HG03521 (cell line): ENCODE data around the gene CTDSPL2.
"Not testable (repeated sequence)": the region's sequence is repeated elsewhere in the genome, so short reads cannot be mapped to it uniquely, and the experiment has no call there.

ENCODE experiments used
- ATAC-seq: cut with Tn5 transposase; IDR thresholded peaks from one replicate; pipeline ENCODE4 v1.9.1; 2021; ENCODE audit warnings: mild to moderate bottlenecking, moderate library complexity; ENCODE audit not compliant: unreplicated experiment

The CTDSPL2 gene

GRCh38 chr15:44537735-44538240, 110.4 kb downstream of the CTDSPL2 start:
- ATAC-seq = no peak

- ATAC-seq = no peak
These were observed 114.0 kb downstream of the CTDSPL2 start for GRCh38 chr15:44541282-44541958.

- ATAC-seq = no peak
These were observed 115.2 kb downstream of the CTDSPL2 start for GRCh38 chr15:44542596-44542995.

- ATAC-seq = not testable (repeated sequence)
These were observed 117.3 kb downstream of the CTDSPL2 start for GRCh38 chr15:44544745-44545144.

- ATAC-seq = no peak
These were observed 118.7 kb downstream of the CTDSPL2 start for GRCh38 chr15:44545913-44546802.

GRCh38 chr15:44549152-44549551, 121.7 kb downstream of the CTDSPL2 start:
- not testable (repeated sequence) for ATAC-seq

GRCh38 chr15:44550256-44550655, 122.8 kb downstream of the CTDSPL2 start:
- no peak for ATAC-seq

- no peak for ATAC-seq
These were observed 123.3 kb downstream of the CTDSPL2 start for GRCh38 chr15:44550734-44551133.

GRCh38 chr15:44554934-44555723, 127.7 kb downstream of the CTDSPL2 start:
- no peak for ATAC-seq

- ATAC-seq = not testable (repeated sequence)
These were observed 133.5 kb downstream of the CTDSPL2 start for GRCh38 chr15:44560926-44561325.

- ATAC-seq = no peak
These were observed 138.1 kb downstream of the CTDSPL2 start for GRCh38 chr15:44565387-44566154.

- no peak for ATAC-seq
These were observed 138.7 kb downstream of the CTDSPL2 start for GRCh38 chr15:44566155-44566540.

- ATAC-seq = no peak
These were observed 140.9 kb downstream of the CTDSPL2 start for GRCh38 chr15:44568338-44568737.

- no peak for ATAC-seq
These were observed 141.9 kb downstream of the CTDSPL2 start for GRCh38 chr15:44569316-44569715.

GRCh38 chr15:44570361-44570760, 142.9 kb downstream of the CTDSPL2 start:
- no peak for ATAC-seq

GRCh38 chr15:44573386-44573785, 146.0 kb downstream of the CTDSPL2 start:
- no peak for ATAC-seq

GRCh38 chr15:44574734-44575133, 147.3 kb downstream of the CTDSPL2 start:
- no peak for ATAC-seq
